ENCODE data around the gene CASZ1.

The CASZ1 gene

GRCh38 chr1:10692401-10693021, 103.9 kb downstream of the CASZ1 start:
- TF ChIP-seq TAF1 (IDR thresholded peaks at IDR 0.05; ENCODE audit: borderline replicate concordance, low read depth, low read length) (no peak), POLR2AphosphoS5 (IDR thresholded peaks at IDR 0.05; ENCODE audit: low read depth, low read length) (no peak), POLR2A (IDR thresholded peaks at IDR 0.05; ENCODE audit: low read depth, low read length) (no peak)
- peak; percentile 98 for FAIRE-seq
- peak; percentile 71 for DNase-seq (ENCODE audit: insufficient read length)

GRCh38 chr1:10691740-10692125, 104.7 kb downstream of the CASZ1 start:
- TF ChIP-seq POLR2AphosphoS5 (IDR thresholded peaks at IDR 0.05; ENCODE audit: low read depth, low read length) (no peak), TAF1 (IDR thresholded peaks at IDR 0.05; ENCODE audit: borderline replicate concordance, low read depth, low read length) (no peak), POLR2A (IDR thresholded peaks at IDR 0.05; ENCODE audit: low read depth, low read length) (no peak)
- FAIRE-seq (peak; percentile 44), DNase-seq (ENCODE audit: insufficient read length) (no peak)

DNA sequence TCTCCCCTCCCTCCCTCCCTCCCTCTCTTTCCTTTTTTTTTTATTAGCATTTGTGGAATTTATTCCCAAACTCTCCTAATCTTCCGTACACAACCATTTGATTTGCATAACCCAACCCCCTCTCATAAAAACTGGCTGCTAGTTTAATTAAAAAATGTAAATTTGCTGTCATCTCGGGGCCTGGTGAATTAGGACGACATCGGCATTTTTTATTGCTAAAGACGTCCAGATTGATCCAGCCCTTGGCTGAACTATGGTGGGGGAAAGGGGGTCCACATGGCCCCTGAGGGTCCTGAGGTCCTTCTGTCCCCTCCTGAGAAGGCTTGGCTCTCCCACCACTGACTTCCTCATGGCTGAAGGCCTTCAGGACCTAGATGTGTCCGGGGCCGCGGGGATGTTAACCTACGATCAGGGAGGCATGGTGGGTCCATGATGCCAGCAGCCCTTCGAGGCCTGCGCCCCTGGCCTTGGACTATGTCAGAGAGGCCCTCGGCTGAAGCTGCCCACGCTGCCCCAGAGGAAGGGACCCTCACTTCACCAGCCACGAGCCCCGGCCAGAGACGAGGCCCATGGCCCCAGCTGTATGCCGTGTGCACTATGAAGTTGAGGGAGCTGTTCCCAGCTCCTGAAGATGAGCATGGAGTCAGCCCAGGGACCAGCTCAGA, 105.2 kb downstream of the CASZ1 start:
- TF ChIP-seq POLR2A (IDR thresholded peaks at IDR 0.05; ENCODE audit: low read depth, low read length) (no peak), POLR2AphosphoS5 (IDR thresholded peaks at IDR 0.05; ENCODE audit: low read depth, low read length) (no peak), TAF1 (IDR thresholded peaks at IDR 0.05; ENCODE audit: borderline replicate concordance, low read depth, low read length) (no peak)
- no peak for DNase-seq (ENCODE audit: insufficient read length)
- FAIRE-seq, result no peak

- TF ChIP-seq POLR2A (IDR thresholded peaks at IDR 0.05; ENCODE audit: low read depth, low read length) (no peak), TAF1 (IDR thresholded peaks at IDR 0.05; ENCODE audit: borderline replicate concordance, low read depth, low read length) (no peak), POLR2AphosphoS5 (IDR thresholded peaks at IDR 0.05; ENCODE audit: low read depth, low read length) (no peak)
- no peak for DNase-seq (ENCODE audit: insufficient read length)
- FAIRE-seq, result no peak
Observed at GRCh38 chr1:10690484-10690883, 106.0 kb downstream of the CASZ1 start.

- TF ChIP-seq POLR2AphosphoS5 (IDR thresholded peaks at IDR 0.05; ENCODE audit: low read depth, low read length) (no peak), POLR2A (IDR thresholded peaks at IDR 0.05; ENCODE audit: low read depth, low read length) (no peak), TAF1 (IDR thresholded peaks at IDR 0.05; ENCODE audit: borderline replicate concordance, low read depth, low read length) (no peak)
- FAIRE-seq, result no peak
Observed at GRCh38 chr1:10688409-10688786, 108.0 kb downstream of the CASZ1 start.

DNA sequence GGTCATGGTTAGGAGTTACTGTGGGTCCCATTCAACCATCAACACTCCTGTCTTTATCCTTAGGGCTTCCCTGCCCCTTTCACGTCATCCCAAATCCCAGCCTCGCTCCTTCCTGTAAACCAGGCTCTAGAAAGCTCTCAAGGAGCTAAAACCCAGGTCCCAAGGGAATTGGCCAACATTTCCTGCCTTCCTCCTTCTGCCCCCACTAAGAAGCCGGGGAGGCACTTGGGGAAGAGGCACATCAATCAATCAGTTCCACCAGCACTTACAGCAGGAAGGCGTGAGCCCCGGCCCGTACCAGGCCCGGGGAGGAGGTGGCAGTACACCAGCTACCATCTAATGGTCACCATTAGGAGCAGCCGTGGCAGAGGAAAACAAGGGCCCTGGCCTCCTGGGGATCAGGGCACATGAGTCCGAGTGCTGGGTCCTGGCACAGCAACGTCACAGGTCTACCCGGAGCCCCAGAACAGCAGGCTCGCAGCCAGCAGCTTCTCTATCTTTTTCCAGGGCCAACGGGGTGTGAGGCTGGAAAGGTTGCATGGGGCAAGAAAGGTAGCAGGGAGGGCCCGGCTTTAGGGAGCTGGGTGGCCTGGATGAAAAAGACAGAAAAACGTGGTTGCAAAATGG, 108.6 kb downstream of the CASZ1 start:
- FAIRE-seq (no peak), DNase-seq (ENCODE audit: insufficient read length) (no peak)
- TF ChIP-seq POLR2A (IDR thresholded peaks at IDR 0.05; ENCODE audit: low read depth, low read length), result no peak
- no peak for TF ChIP-seq TAF1 (IDR thresholded peaks at IDR 0.05; ENCODE audit: borderline replicate concordance, low read depth, low read length)
- TF ChIP-seq POLR2AphosphoS5 (IDR thresholded peaks at IDR 0.05; ENCODE audit: low read depth, low read length), result no peak

More at GRCh38 chr1:10688409-10688786, 108.0 kb downstream of the CASZ1 start:
- DNase-seq (ENCODE audit: insufficient read length), result no peak

DNA sequence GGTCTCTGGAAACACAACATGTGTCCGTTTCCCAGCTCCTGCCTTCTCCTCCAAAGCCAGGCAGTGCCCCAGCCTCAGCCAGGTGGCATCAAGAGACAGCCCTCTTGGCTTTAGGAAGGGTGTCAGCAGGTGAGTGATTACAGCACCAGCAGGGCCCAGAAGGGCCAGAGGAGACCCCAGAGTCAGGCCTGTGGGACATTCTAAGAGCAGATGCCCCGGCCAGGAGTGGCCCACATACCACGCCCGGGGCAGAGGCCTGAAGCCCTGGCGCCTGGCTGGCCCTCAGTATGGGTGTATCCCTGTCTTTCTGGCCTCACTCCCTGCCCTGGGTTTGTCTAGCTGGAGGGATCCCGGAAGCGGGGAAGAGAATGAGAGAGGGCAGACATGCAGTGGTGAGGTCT, 109.2 kb downstream of the CASZ1 start:
- no peak for DNase-seq (ENCODE audit: insufficient read length)
- FAIRE-seq, result no peak
- TF ChIP-seq TAF1 (IDR thresholded peaks at IDR 0.05; ENCODE audit: borderline replicate concordance, low read depth, low read length), result no peak
- TF ChIP-seq POLR2A (IDR thresholded peaks at IDR 0.05; ENCODE audit: low read depth, low read length), result no peak
- no peak for TF ChIP-seq POLR2AphosphoS5 (IDR thresholded peaks at IDR 0.05; ENCODE audit: low read depth, low read length)

- no peak for TF ChIP-seq POLR2A (IDR thresholded peaks at IDR 0.05; ENCODE audit: low read depth, low read length)
- no peak for TF ChIP-seq TAF1 (IDR thresholded peaks at IDR 0.05; ENCODE audit: borderline replicate concordance, low read depth, low read length)
- TF ChIP-seq POLR2AphosphoS5 (IDR thresholded peaks at IDR 0.05; ENCODE audit: low read depth, low read length), result no peak
- DNase-seq (ENCODE audit: insufficient read length) (no peak), FAIRE-seq (no peak)
Observed at GRCh38 chr1:10686404-10687040, 109.9 kb downstream of the CASZ1 start.

DNA sequence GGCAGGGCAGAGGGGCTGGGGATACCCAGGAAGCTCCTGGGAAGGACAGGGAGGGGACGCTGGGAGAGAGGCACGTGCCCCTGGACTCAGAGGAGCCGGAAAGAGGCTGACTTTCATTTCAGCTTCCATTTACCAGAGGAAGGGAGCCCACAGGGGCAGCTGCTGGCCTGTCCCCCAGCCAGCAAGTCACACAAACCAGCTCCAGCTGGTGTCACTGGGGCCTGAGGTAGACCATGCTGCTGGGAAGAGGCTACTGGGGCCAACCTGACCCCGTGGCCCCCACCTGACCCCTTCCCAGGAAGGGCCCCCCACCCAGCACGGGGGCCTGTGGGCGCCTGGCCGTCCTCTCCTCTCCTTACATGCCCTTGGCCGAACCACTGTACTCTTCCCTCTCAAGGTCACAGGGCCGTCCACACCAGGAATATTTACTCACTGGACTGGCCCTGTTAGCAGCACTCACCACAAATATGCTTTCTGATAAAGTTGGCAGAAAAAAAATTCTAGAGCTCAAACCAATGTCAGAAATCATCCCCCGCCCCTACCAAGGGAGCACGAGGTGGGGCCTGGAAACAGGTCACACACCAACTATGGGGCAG, 110.5 kb downstream of the CASZ1 start:
- no peak for DNase-seq (ENCODE audit: insufficient read length)
- FAIRE-seq, result no peak
- no peak for TF ChIP-seq POLR2A (IDR thresholded peaks at IDR 0.05; ENCODE audit: low read depth, low read length)
- TF ChIP-seq TAF1 (IDR thresholded peaks at IDR 0.05; ENCODE audit: borderline replicate concordance, low read depth, low read length), result no peak
- no peak for TF ChIP-seq POLR2AphosphoS5 (IDR thresholded peaks at IDR 0.05; ENCODE audit: low read depth, low read length)

- TF ChIP-seq POLR2A (IDR thresholded peaks at IDR 0.05; ENCODE audit: low read depth, low read length), result no peak
- TF ChIP-seq TAF1 (IDR thresholded peaks at IDR 0.05; ENCODE audit: borderline replicate concordance, low read depth, low read length), result no peak
- DNase-seq (ENCODE audit: insufficient read length), result no peak
- FAIRE-seq, result no peak
Observed at GRCh38 chr1:10685196-10685807, 111.1 kb downstream of the CASZ1 start.

- DNase-seq (ENCODE audit: insufficient read length) (no peak), FAIRE-seq (no peak)
- TF ChIP-seq TAF1 (IDR thresholded peaks at IDR 0.05; ENCODE audit: borderline replicate concordance, low read depth, low read length) (no peak), POLR2AphosphoS5 (IDR thresholded peaks at IDR 0.05; ENCODE audit: low read depth, low read length) (no peak), POLR2A (IDR thresholded peaks at IDR 0.05; ENCODE audit: low read depth, low read length) (no peak)
Observed at GRCh38 chr1:10684221-10684620, 112.2 kb downstream of the CASZ1 start.

All from GM12892 (cell line).